Measurements from ENCODE around the gene TAF11L2. TPM values are rescaled to one million over a fixed set of nuclear protein-coding genes. Genes with fewer than 3 reads are reported as not detected.
"Not testable (repeated sequence)": the region's sequence is repeated elsewhere in the genome, so short reads cannot be mapped to it uniquely, and the experiment has no call there.

TAF11L2 gene
- polyA plus RNA-seq, 2 of the 4 experiments (the other 2 are of a cell fraction) = not detected

DNA sequence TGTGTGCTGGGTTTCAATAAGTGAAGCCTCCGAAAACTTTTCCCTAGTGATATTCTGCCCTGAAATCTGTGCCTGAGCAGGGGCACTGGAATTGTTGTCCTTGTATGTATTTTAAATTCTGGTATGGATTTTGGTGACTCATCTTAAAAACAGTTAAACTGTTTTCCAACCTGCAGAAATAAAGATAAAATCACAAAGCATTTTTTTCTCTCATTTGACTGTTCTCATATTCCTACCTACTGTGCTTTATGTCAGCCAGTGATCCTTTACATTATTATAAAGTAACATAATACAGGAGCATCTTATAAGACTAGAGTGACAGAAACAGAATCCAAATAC, 10.9 kb upstream of the TAF11L2 start:
- ChIA-PET CTCF (interaction anchor here (1.4 kb wide), 1 partner anchor 12 kb away, joined by 4 read pairs; no protein-coding TSS in a partner anchor), POLR2A (no interaction called here)
- TF ChIP-seq FOSL2 (IDR thresholded peaks at IDR 0.05) = no peak
- peak; percentile 57 for TF ChIP-seq FOSL2 (CRISPR knock-in tag; IDR thresholded peaks at IDR 0.05)
- TF ChIP-seq, protein P1, sequence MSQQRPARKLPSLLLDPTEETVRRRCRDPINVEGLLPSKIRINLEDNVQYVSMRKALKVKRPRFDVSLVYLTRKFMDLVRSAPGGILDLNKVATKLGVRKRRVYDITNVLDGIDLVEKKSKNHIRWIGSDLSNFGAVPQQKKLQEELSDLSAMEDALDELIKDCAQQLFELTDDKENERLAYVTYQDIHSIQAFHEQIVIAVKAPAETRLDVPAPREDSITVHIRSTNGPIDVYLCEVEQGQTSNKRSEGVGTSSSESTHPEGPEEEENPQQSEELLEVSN (IDR thresholded peaks at IDR 0.05; ENCODE audit: borderline replicate concordance, low read depth) = no peak
- Histone ChIP-seq H3K4me1 (peaks cover 18% of the 10 kb centered on the region), H3K9me3 (no peaks in the 10 kb centered on the region), H3K4me3 (no peak overlapping the region), H3K27ac (peak overlapping the region in 1 of 2 experiments; percentile 14; a peak in 1 of 6 replicates), H3K4me2 (peak overlapping the region; percentile 18; the same call in 1 of the 3 replicates)
- WGBS (ENCODE audit: missing lambda C conversion rate) = 88% methylated on average over 1 of the region's 1 CpG
- DNase-seq (ENCODE audit: low read depth in 1 of 2, low spot score in 1 of 2) = no peak
- FAIRE-seq = no peak
- no peak for ATAC-seq

GRCh38 chr5:17491257-17491656, 6.8 kb upstream of the TAF11L2 start:
- H3K27ac ChIP-seq; H3K4me2 ChIP-seq; ATAC-seq; DNase-seq (ENCODE audit: low read depth in 1 of 2, low spot score in 1 of 2); POLR2A ChIA-PET; CTCF ChIA-PET; FAIRE-seq; H3K9me3 ChIP-seq; H3K4me3 ChIP-seq: not testable (repeated sequence)
- H3K4me1 ChIP-seq = peaks cover 13% of the 10 kb centered on the region; the same call in 1 of the 3 replicates
- 93% methylated on average over 22 of the region's 23 CpGs for WGBS (ENCODE audit: missing lambda C conversion rate)

DNA sequence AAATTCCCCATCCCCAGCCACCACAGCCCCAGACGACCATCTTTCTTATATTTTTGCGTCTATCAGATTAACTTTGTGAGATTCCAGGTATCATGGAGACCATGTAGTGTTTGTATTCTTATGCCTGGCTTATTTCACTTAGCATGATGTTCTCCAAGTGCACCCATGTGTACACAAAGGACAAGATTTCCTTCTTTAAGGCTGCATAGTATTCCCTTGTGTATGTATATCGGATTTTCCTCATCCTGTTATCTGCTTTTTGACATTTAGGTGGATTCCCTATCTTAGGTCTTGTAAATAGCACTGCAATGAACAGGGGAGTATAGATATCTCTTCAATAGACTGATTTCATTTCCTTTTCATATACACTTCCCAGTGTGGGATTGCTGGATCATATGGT, 5.3 kb upstream of the TAF11L2 start:
- H3K27ac ChIP-seq = no peak overlapping the region
- no peak for FAIRE-seq
- no peak for ATAC-seq
- no peak overlapping the region for H3K4me3 ChIP-seq
- WGBS (ENCODE audit: missing lambda C conversion rate) = 72% methylated on average over 3 of the region's 3 CpGs
- ChIA-PET POLR2A (no interaction called here), CTCF (no interaction called here)
- H3K4me2 ChIP-seq = no peak overlapping the region
- 0 out of 3 replicates have a peak, but pooled peaks cover 3% of the 10 kb centered on the region for H3K4me1 ChIP-seq
- TF ChIP-seq TFCP2L1 (CRISPR knock-in tag; IDR thresholded peaks at IDR 0.05) = no peak
- TF ChIP-seq HOXB5 (CRISPR knock-in tag; IDR thresholded peaks at IDR 0.05) = no peak
- TF ChIP-seq FOSB (CRISPR knock-in tag; IDR thresholded peaks at IDR 0.05) = no peak
- no peak for TF ChIP-seq RNF2 (IDR thresholded peaks at IDR 0.05; ENCODE audit: borderline replicate concordance, low read depth)
- no peak for TF ChIP-seq PHF8 (IDR thresholded peaks at IDR 0.05; ENCODE audit: borderline replicate concordance, low read depth)
- no peak for TF ChIP-seq CBX8 (IDR thresholded peaks at IDR 0.05)
- TF ChIP-seq, protein P2, sequence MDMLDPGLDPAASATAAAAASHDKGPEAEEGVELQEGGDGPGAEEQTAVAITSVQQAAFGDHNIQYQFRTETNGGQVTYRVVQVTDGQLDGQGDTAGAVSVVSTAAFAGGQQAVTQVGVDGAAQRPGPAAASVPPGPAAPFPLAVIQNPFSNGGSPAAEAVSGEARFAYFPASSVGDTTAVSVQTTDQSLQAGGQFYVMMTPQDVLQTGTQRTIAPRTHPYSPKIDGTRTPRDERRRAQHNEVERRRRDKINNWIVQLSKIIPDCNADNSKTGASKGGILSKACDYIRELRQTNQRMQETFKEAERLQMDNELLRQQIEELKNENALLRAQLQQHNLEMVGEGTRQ (IDR thresholded peaks at IDR 0.05) = no peak
- no peak for TF ChIP-seq POLR2AphosphoS2 (conservative IDR thresholded peaks at IDR 0.05; ENCODE audit: low read length)
- DNase-seq (ENCODE audit: low read depth in 1 of 2, low spot score in 1 of 2) = no peak
- H3K9me3 ChIP-seq = no peaks in the 10 kb centered on the region

DNA sequence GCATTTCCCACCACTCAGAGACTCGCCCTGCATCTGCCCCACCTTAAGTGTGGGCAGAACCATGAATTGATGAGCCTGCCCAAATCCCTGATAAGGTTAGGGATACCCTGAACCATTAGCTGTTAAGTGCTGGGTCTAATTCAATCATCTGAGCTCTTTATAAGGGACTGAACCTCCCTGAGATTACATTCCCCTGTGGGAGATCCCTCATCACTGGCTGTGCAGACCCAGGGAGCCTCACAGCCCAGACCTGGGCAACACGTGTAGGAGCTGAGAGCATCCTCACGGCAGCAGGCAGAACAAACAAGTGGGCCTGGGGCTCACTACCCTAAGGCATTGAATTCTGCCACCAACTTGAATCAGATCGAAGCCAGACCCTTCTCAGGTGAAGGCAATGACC, 585 bp upstream of the TAF11L2 start:
- ATAC-seq (no peak), DNase-seq (ENCODE audit: low read depth in 1 of 2, low spot score in 1 of 2) (no peak), FAIRE-seq (no peak)
- 73% methylated on average over 4 of the region's 4 CpGs for WGBS (ENCODE audit: missing lambda C conversion rate)
- TF ChIP-seq FOSL2 (IDR thresholded peaks at IDR 0.05) (no peak), FOSL2 (CRISPR knock-in tag; IDR thresholded peaks at IDR 0.05) (no peak), CEBPB (IDR thresholded peaks at IDR 0.05) (no peak), FOSB (CRISPR knock-in tag; IDR thresholded peaks at IDR 0.05) (no peak), HOXA7 (CRISPR knock-in tag; IDR thresholded peaks at IDR 0.05) (no peak), ZFP36 (IDR thresholded peaks at IDR 0.05; ENCODE audit: borderline replicate concordance, partially characterized antibody) (no peak), BHLHE40 (IDR thresholded peaks at IDR 0.05; ENCODE audit: low read depth, low read length) (no peak), EP300 (IDR thresholded peaks at IDR 0.05) (no peak), ZC3H11A (IDR thresholded peaks at IDR 0.05) (no peak), MYC (IDR thresholded peaks at IDR 0.05; ENCODE audit: borderline replicate concordance, low read length) (no peak), HOXB13 (CRISPR knock-in tag; IDR thresholded peaks at IDR 0.05; ENCODE audit: low read depth) (no peak), ZSCAN20 (CRISPR knock-in tag; IDR thresholded peaks at IDR 0.05) (no peak), KDM1A (IDR thresholded peaks at IDR 0.05; ENCODE audit: low read depth) (no peak), HOXB5 (CRISPR knock-in tag; IDR thresholded peaks at IDR 0.05) (no peak), RAD21 (conservative IDR thresholded peaks at IDR 0.05 in 1 of 2, IDR thresholded peaks at IDR 0.05 in 1 of 2) (no peak), RARB (CRISPR knock-in tag; IDR thresholded peaks at IDR 0.05) (no peak), ATOH8 (CRISPR knock-in tag; IDR thresholded peaks at IDR 0.05; ENCODE audit: low read depth) (no peak), PBX3 (IDR thresholded peaks at IDR 0.05) (no peak), RNF2 (IDR thresholded peaks at IDR 0.05; ENCODE audit: borderline replicate concordance, low read depth) (no peak)
- H3K4me3 ChIP-seq = no peak overlapping the region
- ChIA-PET CTCF (interaction anchor here (1.2 kb wide), 1 partner anchor 9 kb away, joined by 3 read pairs; no protein-coding TSS in a partner anchor), POLR2A (no interaction called here)
- H3K4me2 ChIP-seq = no peak overlapping the region
- H3K4me1 ChIP-seq = 0 out of 3 replicates have a peak, but pooled peaks cover 3% of the 10 kb centered on the region
- H3K9me3 ChIP-seq = no peaks in the 10 kb centered on the region
- peak overlapping the region in 1 of 2 experiments; percentile 20; a peak in 1 of 6 replicates for H3K27ac ChIP-seq
